K562 (cell line): ENCODE measurements around the gene MRPS18B. TPM values are rescaled to one million over a fixed set of nuclear protein-coding genes. Genes with fewer than 3 reads are reported as not detected.

Source experiments
- ATAC-seq: fragments of 200-7000 bp; cut with Tn5 transposase; 3 replicates; pipeline ENCODE4 v1.9.1; 2020; ENCODE audit warnings: moderate library complexity
- BruUV-seq: library from RNA; stranded (reverse); fragments of 400-500 nt; replicated peaks from 2 replicates; lab custom pipeline; 2021; lab: Mats Ljungman, UMichigan
- CTCF ChIA-PET: fragments of 300-600 bp; formaldehyde crosslinking; extraction: SDS; loops from one replicate; lab custom pipeline; 2021; ENCODE audit warnings: low intra/inter-chr PET ratio; lab: Yijun Ruan, JAX
- POLR2A ChIA-PET: fragments of 300-600, 350-650 bp; sonication (Branson Sonifier 250); formaldehyde crosslinking; extraction: SDS; loops from one replicate; lab custom pipeline; 2021; ENCODE audit warnings: antibody characterized with exemption, inconsistent platforms; lab: Yijun Ruan, JAX
- DNase-seq, 4 experiments: peaks; one replicate each; pipeline versions ENCODE4 v3.0.0 to v3.0.0-alpha.2; 2011 to 2018; ENCODE audit warnings: low spot score in 3 of 4, mixed read lengths in 3 of 4; ENCODE audit errors: extremely low read depth in 1 of 4
- FAIRE-seq: peaks from 2 replicates; lab custom pipeline; 2011; peaks lifted over from hg19 to GRCh38; lab: Jason Lieb, UNC
- H2AFZ ChIP-seq: 2 replicates; pipeline ENCODE4 v1.6.0; 2011; ENCODE audit warnings: low read depth, low read length, control low read depth, inconsistent platforms
- H3K27ac ChIP-seq: fragments of 200-600 bp; 3 replicates; pipeline ENCODE4 v1.8.0; 2011; ENCODE audit warnings: low read depth, mild to moderate bottlenecking, control low read depth, inconsistent platforms, low read length, moderate library complexity, mixed read lengths; ENCODE audit errors: extremely low read depth
- H3K27me3 ChIP-seq, 2 experiments: fragments of 300-600 bp in 1 of 2; 2 replicates in 1 of 2; 3 replicates in 1 of 2; pipeline versions ENCODE4 v1.6.0 to v1.8.0; 2011; ENCODE audit warnings: inconsistent platforms in 2 of 2, low read length in 2 of 2, mild to moderate bottlenecking in 1 of 2, mixed read lengths in 1 of 2, moderate library complexity in 1 of 2; ENCODE audit not compliant: control insufficient read depth in 2 of 2, insufficient read depth in 2 of 2
- H3K36me3 ChIP-seq: fragments of 300-600 bp; 3 replicates; pipeline ENCODE4 v1.8.0; 2011; ENCODE audit warnings: mild to moderate bottlenecking, low read length, inconsistent platforms; ENCODE audit not compliant: control insufficient read depth, insufficient read depth
- H3K4me1 ChIP-seq, 2 experiments: fragments of 200-600 bp in 1 of 2; replicated peaks in 1 of 2; 2 replicates in 1 of 2; 3 replicates in 1 of 2; pipeline versions ENCODE4 v1.5.1 to v1.8.0; 2011; ENCODE audit warnings: inconsistent platforms in 2 of 2, low read length in 2 of 2, mild to moderate bottlenecking in 1 of 2, mixed read lengths in 1 of 2, moderate library complexity in 1 of 2; ENCODE audit not compliant: control insufficient read depth in 2 of 2, insufficient read depth in 2 of 2
- H3K4me2 ChIP-seq: 2 replicates; pipeline ENCODE4 v1.6.1; 2011; ENCODE audit warnings: low read length, control low read depth, inconsistent platforms, mixed read lengths; ENCODE audit not compliant: insufficient read depth
- H3K4me3 ChIP-seq: fragments of 200-600 bp; sonication (generic), shearing (Covaris generic); 2 replicates; pipeline ENCODE4 v1.5.1; 2016; ENCODE audit warnings: control low read depth, inconsistent platforms
- H3K79me2 ChIP-seq: fragments of 200-600 bp; 3 replicates; pipeline ENCODE4 v1.8.0; 2011; ENCODE audit warnings: low read length, inconsistent platforms; ENCODE audit not compliant: control insufficient read depth, insufficient read depth
- H3K9ac ChIP-seq, 2 experiments: 2 replicates each; pipeline versions ENCODE4 v1.6.0 to v1.6.1; 2011; ENCODE audit warnings: low read depth in 2 of 2, low read length in 2 of 2, control low read depth in 1 of 2, inconsistent platforms in 1 of 2, mild to moderate bottlenecking in 1 of 2, mixed read lengths in 1 of 2; ENCODE audit not compliant: insufficient read depth in 1 of 2
- H3K9me1 ChIP-seq: one replicate; pipeline ENCODE4 v1.6.0; 2011; ENCODE audit warnings: inconsistent platforms, mild to moderate bottlenecking, low read length, moderate library complexity; ENCODE audit not compliant: control insufficient read depth, insufficient read depth
- H3K9me3 ChIP-seq: replicated peaks from 2 replicates; pipeline ENCODE4 v1.5.1; 2011; ENCODE audit warnings: low read depth, low read length, inconsistent platforms; ENCODE audit not compliant: control insufficient read depth, insufficient read depth
- H4K20me1 ChIP-seq: replicated peaks from 2 replicates; pipeline ENCODE4 v1.6.1; 2011; ENCODE audit warnings: low read length, inconsistent platforms, mixed read lengths; ENCODE audit not compliant: control insufficient read depth, insufficient read depth
- KLF6 ChIP-seq: fragments of 250-450 bp; sonication (Bioruptor Pico); IDR thresholded peaks from 2 replicates; pipeline ENCODE4 v1.4.0; 2020; ENCODE audit warnings: mild to moderate bottlenecking, moderate library complexity, borderline replicate concordance
- POLR3A ChIP-seq: IDR thresholded peaks from 2 replicates; pipeline ENCODE4 v1.6.1; 2011; ENCODE audit warnings: borderline replicate concordance, mild to moderate bottlenecking, moderate library complexity; ENCODE audit not compliant: insufficient read length, insufficient read depth; ENCODE audit errors: extremely low read depth
- SAP30 ChIP-seq: fragments of 200-600 bp; sonication (generic); IDR thresholded peaks from 2 replicates; pipeline ENCODE4 v1.6.1; 2012; ENCODE audit warnings: borderline replicate concordance, low read depth, mild to moderate bottlenecking, moderate library complexity, low read length, control low read depth, inconsistent platforms; ENCODE audit not compliant: insufficient read depth, poor library complexity, severe bottlenecking
- SMAD4 ChIP-seq: fragments of 250-450 bp; sonication (Bioruptor Pico); conservative IDR thresholded peaks from 2 replicates; pipeline ENCODE4 v1.8.0; 2021; ENCODE audit warnings: inconsistent platforms, mild to moderate bottlenecking, moderate library complexity
- ZNF165 ChIP-seq: fragments of 250-450 bp; sonication (Bioruptor Pico); IDR thresholded peaks from 2 replicates; pipeline ENCODE4 v1.4.0; 2020; ENCODE audit warnings: borderline replicate concordance
- WGBS: fragments of 100-300 bp; shearing (Covaris generic); methylation state at CpG from one replicate; pipeline ENCODE4 v1.1.6; 2016; ENCODE audit warnings: low coverage, mixed read lengths; ENCODE audit not compliant: insufficient coverage; ENCODE audit errors: missing lambda C conversion rate; 5-methylcytosine and 5-hydroxymethylcytosine counted together
- in situ Hi-C: fragments of 300-500 bp; cut with MboI; formaldehyde crosslinking; loops from 4 replicates; pipeline ENCODE4 v1.15.0; 2018; ENCODE audit warnings: inconsistent platforms, mixed read lengths
- intact Hi-C: fragments of 100-400 bp; cut with micrococcal nuclease; formaldehyde crosslinking; loops from 2 replicates; pipeline ENCODE4 v1.14.2; 2022
- polyA plus RNA-seq, 8 experiments: library from polyadenylated mRNA; depleted of rRNA in 4 of 8; stranded (reverse) in 5 of 8; unstranded in 3 of 8; fragments of >200 nt; fragmentation: Nextera tagmentation in 2 of 8; fragmentation: Illumina TruSeq in 1 of 8; extraction: Ambion mirVana in 2 of 8; extraction: Trizol in 1 of 8; gene quantifications; 2 replicates each; pipeline versions ENCODE4 v1.2.1 to v1.2.3, GENCODE V29; 2011 to 2014; ENCODE audit warnings: inconsistent platforms in 1 of 8, missing spikeins in 1 of 8
- total RNA-seq, 7 experiments: library from RNA; depleted of rRNA in 6 of 7; stranded (reverse); fragments of >200 nt in 6 of 7; fragmentation: Illumina TruSeq in 2 of 7; extraction: Trizol in 2 of 7; gene quantifications; 2 replicates each; pipeline versions ENCODE4 v1.2.1 to v1.2.3, GENCODE V29; 2011 to 2021; ENCODE audit warnings: low replicate concordance in 1 of 7
- TF ChIP-seq, protein P1 (sequence below): sonication (generic); formaldehyde crosslinking; IDR thresholded peaks from 2 replicates; pipeline ENCODE4 v1.8.0; 2023; ENCODE audit warnings: mild to moderate bottlenecking, missing genetic modification reagents
- TF ChIP-seq, protein P2 (sequence below): fragments of 450-650 bp; IDR thresholded peaks from 2 replicates; pipeline ENCODE4 v1.6.1; 2017; ENCODE audit warnings: antibody characterized with exemption

The MRPS18B gene
- total and polyA plus RNA-seq, 9 of the 15 experiments (the other 6 are each of a cell fraction or from before 2014, with no cell fraction given) = 132 to 383 (median 178) TPM

DNA sequence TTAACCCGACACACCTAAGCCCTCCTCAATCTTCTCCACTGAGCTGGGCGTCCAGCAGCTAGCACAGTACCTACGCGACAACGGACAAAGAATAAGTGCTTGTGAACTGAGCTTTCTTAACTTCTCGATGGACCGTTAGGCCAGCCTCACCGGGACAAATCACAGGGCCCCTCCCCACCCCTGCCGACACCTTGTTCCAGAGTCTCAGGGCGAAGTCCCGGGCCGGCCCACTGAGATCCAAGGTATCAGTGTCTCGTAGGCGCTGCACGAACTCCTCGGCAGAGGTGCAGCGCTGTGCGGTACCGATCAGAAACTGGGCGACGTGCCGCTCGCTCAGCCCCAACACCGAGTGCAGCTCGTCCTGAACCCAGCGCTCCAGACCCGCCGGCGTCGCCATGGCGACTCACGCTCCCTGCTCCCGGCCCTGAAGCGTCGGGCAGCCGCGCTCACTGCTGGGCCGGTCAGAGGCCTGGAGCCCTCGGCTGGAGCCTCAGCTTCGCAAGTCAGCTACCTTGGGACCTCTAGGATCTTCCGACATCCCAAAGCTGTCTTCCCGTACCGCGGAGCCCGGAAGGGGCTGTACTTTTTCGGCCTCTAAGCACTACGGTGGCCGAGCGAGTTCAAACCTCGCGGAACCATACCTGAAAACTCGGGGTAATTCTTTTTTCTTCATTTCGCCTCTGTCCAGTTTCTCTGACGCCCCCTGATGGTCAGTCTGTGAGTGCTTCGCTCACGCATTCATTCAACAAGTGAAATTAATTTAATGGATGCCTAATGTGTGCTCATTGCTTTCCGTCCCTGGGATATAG, 55.0 kb downstream of the MRPS18B start, which contains the start of gene DHX16:
Gene DHX16, minus strand, starts transcription at position 562 of the 809 bp plus-strand sequence. Its CDS starts 165 bp downstream, at position 397.
- intact Hi-C loops (loop anchor here (1.0 to 5.0 kb wide), 4 partner anchors 58 to 190 kb away; partner anchors contain the start of genes GNL1 and PRR3), in situ Hi-C loops (loop anchor here (5.0 to 10.0 kb wide), 3 partner anchors 52 to 412 kb away; partner anchors contain the start of gene TUBB)
- WGBS = under 1% methylated on average over 57 of the region's 57 CpGs
- Histone ChIP-seq H3K4me2 (peak within 1 kb of the TSS; percentile 98), H3K9me1 (peaks cover 6% of the 10 kb centered on the region), H3K79me2 (peaks cover 20% of the 10 kb centered on the region), H3K27me3 (no peaks in the 10 kb centered on the region), H3K27ac (peak within 1 kb of the TSS; percentile 60), H4K20me1 (no peaks in the 10 kb centered on the region), H2AFZ (peak within 1 kb of the TSS; percentile 91), H3K36me3 (peaks cover 43% of the 10 kb centered on the region), H3K9me3 (no peaks in the 10 kb centered on the region), H3K4me1 (peaks cover 7 to 27% of the 10 kb centered on the region in 2 experiments), H3K4me3 (peak within 1 kb of the TSS; percentile 83), H3K9ac (peak within 1 kb of the TSS; percentile 78 to 98)
- ChIA-PET CTCF (interaction anchor here (0.7 to 2.2 kb wide), 6 partner anchors 47 to 191 kb away, joined by 3 to 9 read pairs (median 4); partner anchors contain the start of gene TUBB), POLR2A (interaction anchor here (0.7 to 2.5 kb wide), 17 partner anchors 9 to 125 kb away, joined by 3 to 21 read pairs (median 5); partner anchors contain the start of gene PRR3)
- ATAC-seq (peak; percentile 89), DNase-seq (peak; percentile 85 to 99 (median 90)), FAIRE-seq (peak; percentile 99)
- TSS peak; percentile 53 for BruUV-seq
- TF ChIP-seq, protein P1, sequence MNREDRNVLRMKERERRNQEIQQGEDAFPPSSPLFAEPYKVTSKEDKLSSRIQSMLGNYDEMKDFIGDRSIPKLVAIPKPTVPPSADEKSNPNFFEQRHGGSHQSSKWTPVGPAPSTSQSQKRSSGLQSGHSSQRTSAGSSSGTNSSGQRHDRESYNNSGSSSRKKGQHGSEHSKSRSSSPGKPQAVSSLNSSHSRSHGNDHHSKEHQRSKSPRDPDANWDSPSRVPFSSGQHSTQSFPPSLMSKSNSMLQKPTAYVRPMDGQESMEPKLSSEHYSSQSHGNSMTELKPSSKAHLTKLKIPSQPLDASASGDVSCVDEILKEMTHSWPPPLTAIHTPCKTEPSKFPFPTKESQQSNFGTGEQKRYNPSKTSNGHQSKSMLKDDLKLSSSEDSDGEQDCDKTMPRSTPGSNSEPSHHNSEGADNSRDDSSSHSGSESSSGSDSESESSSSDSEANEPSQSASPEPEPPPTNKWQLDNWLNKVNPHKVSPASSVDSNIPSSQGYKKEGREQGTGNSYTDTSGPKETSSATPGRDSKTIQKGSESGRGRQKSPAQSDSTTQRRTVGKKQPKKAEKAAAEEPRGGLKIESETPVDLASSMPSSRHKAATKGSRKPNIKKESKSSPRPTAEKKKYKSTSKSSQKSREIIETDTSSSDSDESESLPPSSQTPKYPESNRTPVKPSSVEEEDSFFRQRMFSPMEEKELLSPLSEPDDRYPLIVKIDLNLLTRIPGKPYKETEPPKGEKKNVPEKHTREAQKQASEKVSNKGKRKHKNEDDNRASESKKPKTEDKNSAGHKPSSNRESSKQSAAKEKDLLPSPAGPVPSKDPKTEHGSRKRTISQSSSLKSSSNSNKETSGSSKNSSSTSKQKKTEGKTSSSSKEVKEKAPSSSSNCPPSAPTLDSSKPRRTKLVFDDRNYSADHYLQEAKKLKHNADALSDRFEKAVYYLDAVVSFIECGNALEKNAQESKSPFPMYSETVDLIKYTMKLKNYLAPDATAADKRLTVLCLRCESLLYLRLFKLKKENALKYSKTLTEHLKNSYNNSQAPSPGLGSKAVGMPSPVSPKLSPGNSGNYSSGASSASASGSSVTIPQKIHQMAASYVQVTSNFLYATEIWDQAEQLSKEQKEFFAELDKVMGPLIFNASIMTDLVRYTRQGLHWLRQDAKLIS (CRISPR knock-in tag) = peak; percentile 61; the same call in 1 of the 2 replicates
- TF ChIP-seq SMAD4 (CRISPR knock-in tag) (peak; percentile 39), KLF6 (CRISPR knock-in tag) (no peak), SAP30 (peak; percentile 87), POLR3A (no peak), ZNF165 (CRISPR knock-in tag) (no peak)
- TF ChIP-seq, protein P2, sequence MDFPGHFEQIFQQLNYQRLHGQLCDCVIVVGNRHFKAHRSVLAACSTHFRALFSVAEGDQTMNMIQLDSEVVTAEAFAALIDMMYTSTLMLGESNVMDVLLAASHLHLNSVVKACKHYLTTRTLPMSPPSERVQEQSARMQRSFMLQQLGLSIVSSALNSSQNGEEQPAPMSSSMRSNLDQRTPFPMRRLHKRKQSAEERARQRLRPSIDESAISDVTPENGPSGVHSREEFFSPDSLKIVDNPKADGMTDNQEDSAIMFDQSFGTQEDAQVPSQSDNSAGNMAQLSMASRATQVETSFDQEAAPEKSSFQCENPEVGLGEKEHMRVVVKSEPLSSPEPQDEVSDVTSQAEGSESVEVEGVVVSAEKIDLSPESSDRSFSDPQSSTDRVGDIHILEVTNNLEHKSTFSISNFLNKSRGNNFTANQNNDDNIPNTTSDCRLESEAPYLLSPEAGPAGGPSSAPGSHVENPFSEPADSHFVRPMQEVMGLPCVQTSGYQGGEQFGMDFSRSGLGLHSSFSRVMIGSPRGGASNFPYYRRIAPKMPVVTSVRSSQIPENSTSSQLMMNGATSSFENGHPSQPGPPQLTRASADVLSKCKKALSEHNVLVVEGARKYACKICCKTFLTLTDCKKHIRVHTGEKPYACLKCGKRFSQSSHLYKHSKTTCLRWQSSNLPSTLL = no peak
